ENCODE results near the gene CDK11A. TPM values are rescaled to one million over a fixed set of nuclear protein-coding genes. Genes with fewer than 3 reads are reported as not detected.

CDK11A gene
- total RNA-seq, 1 experiment from 2014 or later = 26.2 TPM

- H3K9ac ChIP-seq (ENCODE audit: low read length) = no peak overlapping the region
- no peak overlapping the region for H3K27ac ChIP-seq (ENCODE audit: low read length)
- H2AFZ ChIP-seq (ENCODE audit: low read length) = no peak overlapping the region
- H3K9me3 ChIP-seq (ENCODE audit: low read length) = no peaks in the 10 kb centered on the region
- peaks cover 56% of the 10 kb centered on the region for H4K20me1 ChIP-seq (ENCODE audit: insufficient read depth, low read depth, low read length)
- peaks cover 42% of the 10 kb centered on the region for H3K79me2 ChIP-seq (ENCODE audit: low read length)
- no peaks in the 10 kb centered on the region for H3K27me3 ChIP-seq (ENCODE audit: low read length)
- H3K4me3 ChIP-seq (ENCODE audit: low read length) = no peak overlapping the region
- H3K4me2 ChIP-seq (ENCODE audit: low read depth, low read length, poor library complexity, severe bottlenecking) = no peak overlapping the region
- no peaks in the 10 kb centered on the region for H3K9me2 ChIP-seq (replicated peaks; ENCODE audit: insufficient read depth, low read length)
- H3K4me1 ChIP-seq (ENCODE audit: low read length) = peaks cover 3% of the 10 kb centered on the region; the same call in 1 of the 2 replicates
- DNase-seq = no peak
- H3K36me3 ChIP-seq (ENCODE audit: insufficient read depth, low read length) = peaks cover 29% of the 10 kb centered on the region
These were observed 37.6 kb upstream of the CDK11A start for GRCh38 chr1:1761504-1762376.

GRCh38 chr1:1760715-1761114, 36.6 kb upstream of the CDK11A start:
- peaks cover 33% of the 10 kb centered on the region for H3K79me2 ChIP-seq (ENCODE audit: low read length)

GRCh38 chr1:1760345-1760650, 36.1 kb upstream of the CDK11A start:
- H3K9me2 ChIP-seq (replicated peaks; ENCODE audit: insufficient read depth, low read length) = no peaks in the 10 kb centered on the region
- no peak for DNase-seq
- peaks cover 59% of the 10 kb centered on the region for H4K20me1 ChIP-seq (ENCODE audit: insufficient read depth, low read depth, low read length)
- no peak overlapping the region for H3K4me3 ChIP-seq (ENCODE audit: low read length)
- H3K9ac ChIP-seq (ENCODE audit: low read length) = no peak overlapping the region
- no peak overlapping the region for H3K4me2 ChIP-seq (ENCODE audit: low read depth, low read length, poor library complexity, severe bottlenecking)
- peaks cover 30% of the 10 kb centered on the region for H3K36me3 ChIP-seq (ENCODE audit: insufficient read depth, low read length)
- no peaks in the 10 kb centered on the region for H3K9me3 ChIP-seq (ENCODE audit: low read length)
- H3K79me2 ChIP-seq (ENCODE audit: low read length) = peaks cover 29% of the 10 kb centered on the region
- no peak overlapping the region for H3K27ac ChIP-seq (ENCODE audit: low read length)
- peaks cover 3% of the 10 kb centered on the region; the same call in 1 of the 2 replicates for H3K4me1 ChIP-seq (ENCODE audit: low read length)
- H3K27me3 ChIP-seq (ENCODE audit: low read length) = no peaks in the 10 kb centered on the region
- H2AFZ ChIP-seq (ENCODE audit: low read length) = no peak overlapping the region

More at GRCh38 chr1:1760715-1761114, 36.6 kb upstream of the CDK11A start:
- peaks cover 59% of the 10 kb centered on the region for H4K20me1 ChIP-seq (ENCODE audit: insufficient read depth, low read depth, low read length)
- H3K36me3 ChIP-seq (ENCODE audit: insufficient read depth, low read length) = peaks cover 30% of the 10 kb centered on the region
- H3K9ac ChIP-seq (ENCODE audit: low read length) = no peak overlapping the region
- H3K9me3 ChIP-seq (ENCODE audit: low read length) = no peaks in the 10 kb centered on the region
- peak; percentile 51 for DNase-seq
- H3K9me2 ChIP-seq (replicated peaks; ENCODE audit: insufficient read depth, low read length) = no peaks in the 10 kb centered on the region
- no peak overlapping the region for H3K27ac ChIP-seq (ENCODE audit: low read length)
- H3K4me3 ChIP-seq (ENCODE audit: low read length) = no peak overlapping the region
- no peak overlapping the region for H3K4me2 ChIP-seq (ENCODE audit: low read depth, low read length, poor library complexity, severe bottlenecking)
- peaks cover 3% of the 10 kb centered on the region; the same call in 1 of the 2 replicates for H3K4me1 ChIP-seq (ENCODE audit: low read length)
- no peak overlapping the region for H2AFZ ChIP-seq (ENCODE audit: low read length)
- no peaks in the 10 kb centered on the region for H3K27me3 ChIP-seq (ENCODE audit: low read length)

- H3K9ac ChIP-seq (ENCODE audit: low read length) = no peak overlapping the region
- H3K27me3 ChIP-seq (ENCODE audit: low read length) = no peaks in the 10 kb centered on the region
- no peaks in the 10 kb centered on the region for H3K9me2 ChIP-seq (replicated peaks; ENCODE audit: insufficient read depth, low read length)
- no peaks in the 10 kb centered on the region for H3K9me3 ChIP-seq (ENCODE audit: low read length)
- H3K4me1 ChIP-seq (ENCODE audit: low read length) = peaks cover 3% of the 10 kb centered on the region; the same call in 1 of the 2 replicates
- H3K36me3 ChIP-seq (ENCODE audit: insufficient read depth, low read length) = peaks cover 25% of the 10 kb centered on the region
- peaks cover 55% of the 10 kb centered on the region; the same call in 1 of the 2 replicates for H4K20me1 ChIP-seq (ENCODE audit: insufficient read depth, low read depth, low read length)
- no peak for DNase-seq
- no peak overlapping the region for H3K4me3 ChIP-seq (ENCODE audit: low read length)
- H3K79me2 ChIP-seq (ENCODE audit: low read length) = peaks cover 23% of the 10 kb centered on the region
- no peak overlapping the region for H3K4me2 ChIP-seq (ENCODE audit: low read depth, low read length, poor library complexity, severe bottlenecking)
- no peak overlapping the region for H2AFZ ChIP-seq (ENCODE audit: low read length)
- H3K27ac ChIP-seq (ENCODE audit: low read length) = no peak overlapping the region
These were observed 35.5 kb upstream of the CDK11A start for GRCh38 chr1:1759456-1760344.

- no peak for DNase-seq
- Histone ChIP-seq H3K79me2 (ENCODE audit: low read length) (peaks cover 17% of the 10 kb centered on the region), H3K9me2 (replicated peaks; ENCODE audit: insufficient read depth, low read length) (no peaks in the 10 kb centered on the region), H2AFZ (ENCODE audit: low read length) (no peak overlapping the region), H3K9me3 (ENCODE audit: low read length) (no peaks in the 10 kb centered on the region), H3K36me3 (ENCODE audit: insufficient read depth, low read length) (peaks cover 24% of the 10 kb centered on the region), H3K4me1 (ENCODE audit: low read length) (peaks cover 3% of the 10 kb centered on the region; the same call in 1 of the 2 replicates), H3K27me3 (ENCODE audit: low read length) (no peaks in the 10 kb centered on the region), H3K27ac (ENCODE audit: low read length) (no peak overlapping the region), H3K9ac (ENCODE audit: low read length) (no peak overlapping the region), H4K20me1 (ENCODE audit: insufficient read depth, low read depth, low read length) (peaks cover 51% of the 10 kb centered on the region; the same call in 1 of the 2 replicates), H3K4me2 (ENCODE audit: low read depth, low read length, poor library complexity, severe bottlenecking) (no peak overlapping the region), H3K4me3 (ENCODE audit: low read length) (no peak overlapping the region)
These were observed 34.7 kb upstream of the CDK11A start for GRCh38 chr1:1758692-1759455.

GRCh38 chr1:1758059-1758621, 34.0 kb upstream of the CDK11A start:
- Histone ChIP-seq H3K36me3 (ENCODE audit: insufficient read depth, low read length) (peaks cover 20% of the 10 kb centered on the region), H3K9me3 (ENCODE audit: low read length) (no peaks in the 10 kb centered on the region), H3K9ac (ENCODE audit: low read length) (no peak overlapping the region), H3K4me2 (ENCODE audit: low read depth, low read length, poor library complexity, severe bottlenecking) (no peak overlapping the region), H3K4me3 (ENCODE audit: low read length) (no peak overlapping the region), H3K4me1 (ENCODE audit: low read length) (peaks cover 3% of the 10 kb centered on the region; the same call in 1 of the 2 replicates), H2AFZ (ENCODE audit: low read length) (no peak overlapping the region), H4K20me1 (ENCODE audit: insufficient read depth, low read depth, low read length) (peaks cover 51% of the 10 kb centered on the region; the same call in 1 of the 2 replicates), H3K27ac (ENCODE audit: low read length) (no peak overlapping the region), H3K79me2 (ENCODE audit: low read length) (peaks cover 12% of the 10 kb centered on the region), H3K27me3 (ENCODE audit: low read length) (no peaks in the 10 kb centered on the region), H3K9me2 (replicated peaks; ENCODE audit: insufficient read depth, low read length) (no peaks in the 10 kb centered on the region)
- no peak for DNase-seq

GRCh38 chr1:1757422-1758058, 33.4 kb upstream of the CDK11A start:
- Histone ChIP-seq H3K4me2 (ENCODE audit: low read depth, low read length, poor library complexity, severe bottlenecking) (no peak overlapping the region), H2AFZ (ENCODE audit: low read length) (no peak overlapping the region), H3K36me3 (ENCODE audit: insufficient read depth, low read length) (peaks cover 20% of the 10 kb centered on the region), H3K9ac (ENCODE audit: low read length) (no peak overlapping the region), H3K4me3 (ENCODE audit: low read length) (no peak overlapping the region), H4K20me1 (ENCODE audit: insufficient read depth, low read depth, low read length) (peaks cover 46% of the 10 kb centered on the region; the same call in 1 of the 2 replicates), H3K4me1 (ENCODE audit: low read length) (peaks cover 3% of the 10 kb centered on the region; the same call in 1 of the 2 replicates), H3K9me2 (replicated peaks; ENCODE audit: insufficient read depth, low read length) (no peaks in the 10 kb centered on the region), H3K27ac (ENCODE audit: low read length) (no peak overlapping the region), H3K9me3 (ENCODE audit: low read length) (no peaks in the 10 kb centered on the region), H3K79me2 (ENCODE audit: low read length) (peaks cover 8% of the 10 kb centered on the region), H3K27me3 (ENCODE audit: low read length) (no peaks in the 10 kb centered on the region)
- no peak for DNase-seq

Measured in Karpas-422 (cell line).